HepG2 (cell line): ENCODE data around the gene YTHDF1. TPM values are rescaled to one million over a fixed set of nuclear protein-coding genes. Genes with fewer than 3 reads are reported as not detected.

Experiments
- DRAP1 ChIP-seq: IDR thresholded peaks from 2 replicates; pipeline ENCODE4 v1.6.1; 2016; ENCODE audit warnings: missing genetic modification reagents, missing compliant biosample characterization
- ELF1 ChIP-seq: sonication (generic); formaldehyde crosslinking; IDR thresholded peaks from 2 replicates; pipeline ENCODE4 v1.4.0; 2020; ENCODE audit warnings: missing genetic modification reagents
- GABPA ChIP-seq, 2 experiments: IDR thresholded peaks; 2 replicates each; pipeline ENCODE4 v1.6.1; 2011 to 2016; ENCODE audit warnings: low read depth in 2 of 2, low read length in 1 of 2, missing biosample characterization in 1 of 2, missing genetic modification characterization in 1 of 2
- GATAD1 ChIP-seq: IDR thresholded peaks from 2 replicates; pipeline ENCODE4 v1.6.1; 2016; ENCODE audit warnings: missing genetic modification reagents, missing compliant biosample characterization
- GFI1 ChIP-seq: sonication (generic); formaldehyde crosslinking; IDR thresholded peaks from 2 replicates; pipeline ENCODE4 v1.5.0; 2020; ENCODE audit warnings: missing genetic modification reagents, mild to moderate bottlenecking, borderline replicate concordance
- GMEB2 ChIP-seq: IDR thresholded peaks from 2 replicates; pipeline ENCODE4 v1.6.1; 2016; ENCODE audit warnings: missing biosample characterization, missing genetic modification reagents, low read depth
- IRX3 ChIP-seq: sonication (generic); formaldehyde crosslinking; IDR thresholded peaks from 2 replicates; pipeline ENCODE4 v1.8.1; 2023; ENCODE audit warnings: mild to moderate bottlenecking, low read depth, missing genetic modification reagents, borderline replicate concordance
- JUNB ChIP-seq: sonication (generic); formaldehyde crosslinking; IDR thresholded peaks from 2 replicates; pipeline ENCODE4 v1.8.0; 2022; ENCODE audit warnings: missing genetic modification reagents, mild to moderate bottlenecking, borderline replicate concordance
- PPARG ChIP-seq: conservative IDR thresholded peaks from 2 replicates; pipeline ENCODE4 v1.6.1; 2016; ENCODE audit warnings: missing biosample characterization, missing genetic modification reagents
- SIN3A ChIP-seq: IDR thresholded peaks from 2 replicates; pipeline ENCODE4 v1.6.1; 2011; ENCODE audit warnings: low read depth, mild to moderate bottlenecking, control low read depth, low read length, borderline replicate concordance
- SOX13 ChIP-seq, 3 experiments: fragments of 450-650 bp in 1 of 3; sonication (generic) in 1 of 3; formaldehyde crosslinking in 1 of 3; IDR thresholded peaks in 2 of 3; conservative IDR thresholded peaks in 1 of 3; 2 replicates each; pipeline versions ENCODE4 v1.5.0 to v1.6.1; 2016 to 2020; ENCODE audit warnings: antibody characterized with exemption in 1 of 3, mild to moderate bottlenecking in 1 of 3, missing compliant biosample characterization in 1 of 3, missing genetic modification reagents in 1 of 3, moderate library complexity in 1 of 3
- SP140L ChIP-seq: sonication (generic); formaldehyde crosslinking; IDR thresholded peaks from 2 replicates; pipeline ENCODE4 v1.4.0; 2020; ENCODE audit warnings: missing genetic modification reagents, borderline replicate concordance
- SRSF1 ChIP-seq: fragments of 200-400 bp; formaldehyde crosslinking; optimal IDR thresholded peaks from 2 replicates; pipeline ENCODE3; 2017; ENCODE audit warnings: mild to moderate bottlenecking, low read depth, low read length, moderate library complexity
- TEAD2 ChIP-seq: sonication (generic); formaldehyde crosslinking; IDR thresholded peaks from 2 replicates; pipeline ENCODE4 v1.9.0; 2021; ENCODE audit warnings: missing genetic modification reagents
- ZBTB7A ChIP-seq: sonication (generic); formaldehyde crosslinking; IDR thresholded peaks from 2 replicates; pipeline ENCODE4 v1.8.0; 2022; ENCODE audit warnings: mild to moderate bottlenecking, missing genetic modification reagents
- ZFP62 ChIP-seq: sonication (generic); formaldehyde crosslinking; IDR thresholded peaks from 2 replicates; pipeline ENCODE4 v1.4.0; 2020; ENCODE audit warnings: missing genetic modification reagents
- ZFX ChIP-seq: sonication (generic); formaldehyde crosslinking; IDR thresholded peaks from 2 replicates; pipeline ENCODE4 v1.4.0; 2020; ENCODE audit warnings: mild to moderate bottlenecking, low read depth, missing genetic modification reagents, moderate library complexity
- ZMYM2 ChIP-seq: sonication (generic); formaldehyde crosslinking; IDR thresholded peaks from 2 replicates; pipeline ENCODE4 v1.8.0; 2022; ENCODE audit warnings: mild to moderate bottlenecking, missing genetic modification reagents
- ZNF329 ChIP-seq: sonication (generic); formaldehyde crosslinking; IDR thresholded peaks from 2 replicates; pipeline ENCODE4 v1.9.0; 2021; ENCODE audit warnings: low read depth, mild to moderate bottlenecking, missing genetic modification reagents
- ZNF343 ChIP-seq: sonication (generic); formaldehyde crosslinking; IDR thresholded peaks from 2 replicates; pipeline ENCODE4 v1.4.0; 2020; ENCODE audit warnings: mild to moderate bottlenecking, missing genetic modification reagents
- ZNF556 ChIP-seq: sonication (generic); formaldehyde crosslinking; IDR thresholded peaks from 2 replicates; pipeline ENCODE4 v1.4.0; 2020; ENCODE audit warnings: mild to moderate bottlenecking, missing genetic modification reagents, borderline replicate concordance
- ZNF749 ChIP-seq: sonication (generic); formaldehyde crosslinking; IDR thresholded peaks from 2 replicates; pipeline ENCODE4 v1.8.0; 2022; ENCODE audit warnings: mild to moderate bottlenecking, missing genetic modification reagents, moderate library complexity, borderline replicate concordance
- ZNF788 ChIP-seq: sonication (generic); formaldehyde crosslinking; IDR thresholded peaks from 2 replicates; pipeline ENCODE4 v1.5.0; 2020; ENCODE audit warnings: mild to moderate bottlenecking, missing genetic modification reagents, borderline replicate concordance
- ZNF816 ChIP-seq: sonication (generic); formaldehyde crosslinking; IDR thresholded peaks from 2 replicates; pipeline ENCODE4 v1.8.0; 2022; ENCODE audit warnings: missing genetic modification reagents, mild to moderate bottlenecking, borderline replicate concordance
- ZNF891 ChIP-seq: sonication (generic); formaldehyde crosslinking; IDR thresholded peaks from 2 replicates; pipeline ENCODE4 v1.5.0; 2020; ENCODE audit warnings: mild to moderate bottlenecking, missing genetic modification reagents
- ZZZ3 ChIP-seq: sonication (generic); formaldehyde crosslinking; IDR thresholded peaks from 2 replicates; pipeline ENCODE4 v1.4.0; 2020; ENCODE audit warnings: missing genetic modification reagents, mild to moderate bottlenecking, borderline replicate concordance
- polyA plus RNA-seq, 8 experiments: library from polyadenylated mRNA; depleted of rRNA in 3 of 8; stranded (reverse) in 7 of 8; unstranded in 1 of 8; fragments of >200 nt; fragmentation: Illumina TruSeq in 4 of 8; extraction: Trizol in 4 of 8; gene quantifications; 2 replicates each; pipeline versions ENCODE4 v1.2.1 to v1.2.3, GENCODE V29; 2011 to 2016; ENCODE audit warnings: low read depth in 4 of 8, missing spikeins in 1 of 8, mixed read lengths in 1 of 8; ENCODE audit not compliant: insufficient read depth in 1 of 8
- total RNA-seq, 5 experiments: library from RNA; depleted of rRNA; stranded (reverse); fragments of >200 nt; fragmentation: Illumina TruSeq; extraction: Trizol; gene quantifications; 2 replicates each; pipeline ENCODE4 v1.2.3, GENCODE V29; 2016; ENCODE audit warnings: low read depth in 1 of 5
- TF ChIP-seq, protein P1 (sequence below): sonication (generic); formaldehyde crosslinking; IDR thresholded peaks from 2 replicates; pipeline ENCODE4 v1.8.0; 2022; ENCODE audit warnings: mild to moderate bottlenecking, missing genetic modification reagents

The YTHDF1 gene
- total and polyA plus RNA-seq, 2 of the 13 experiments (the other 11 are each of a cell fraction or from before 2014, with no cell fraction given): 34.5 to 37.7 TPM

- TF ChIP-seq, protein P1, sequence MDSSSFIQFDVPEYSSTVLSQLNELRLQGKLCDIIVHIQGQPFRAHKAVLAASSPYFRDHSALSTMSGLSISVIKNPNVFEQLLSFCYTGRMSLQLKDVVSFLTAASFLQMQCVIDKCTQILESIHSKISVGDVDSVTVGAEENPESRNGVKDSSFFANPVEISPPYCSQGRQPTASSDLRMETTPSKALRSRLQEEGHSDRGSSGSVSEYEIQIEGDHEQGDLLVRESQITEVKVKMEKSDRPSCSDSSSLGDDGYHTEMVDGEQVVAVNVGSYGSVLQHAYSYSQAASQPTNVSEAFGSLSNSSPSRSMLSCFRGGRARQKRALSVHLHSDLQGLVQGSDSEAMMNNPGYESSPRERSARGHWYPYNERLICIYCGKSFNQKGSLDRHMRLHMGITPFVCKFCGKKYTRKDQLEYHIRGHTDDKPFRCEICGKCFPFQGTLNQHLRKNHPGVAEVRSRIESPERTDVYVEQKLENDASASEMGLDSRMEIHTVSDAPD (CRISPR knock-in tag): no peak
- TF ChIP-seq ZMYM2 (no peak), GMEB2 (CRISPR knock-in tag) (no peak), DRAP1 (no peak), GABPA (IDR thresholded peaks at IDR 0.05; ENCODE audit: low read depth, low read length) (no peak), GABPA (CRISPR knock-in tag; IDR thresholded peaks at IDR 0.05; ENCODE audit: low read depth) (no peak), ZFP62 (CRISPR knock-in tag) (no peak), ZNF816 (CRISPR knock-in tag) (no peak), ZNF788 (CRISPR knock-in tag) (no peak), IRX3 (CRISPR knock-in tag) (no peak), ZNF329 (CRISPR knock-in tag) (no peak), SRSF1 (peak; percentile 35), ZZZ3 (CRISPR knock-in tag) (no peak), SIN3A (no peak), PPARG (CRISPR knock-in tag) (peak; percentile 51; the same call in 1 of the 2 replicates), ZNF749 (no peak), GFI1 (CRISPR knock-in tag) (no peak), ELF1 (CRISPR knock-in tag) (no peak), JUNB (no peak), ZNF891 (no peak), ZNF556 (CRISPR knock-in tag) (no peak; the same call in 1 of the 2 replicates), ZBTB7A (CRISPR knock-in tag) (peak; percentile 82; the same call in 1 of the 2 replicates), GATAD1 (CRISPR knock-in tag) (no peak), SP140L (no peak), ZNF343 (CRISPR knock-in tag) (no peak), ZFX (CRISPR knock-in tag) (peak; percentile 59; the same call in 1 of the 2 replicates), TEAD2 (no peak), SOX13 (IDR thresholded peaks at IDR 0.05) (no peak), SOX13 (CRISPR knock-in tag; conservative IDR thresholded peaks at IDR 0.05 in 1 of 2, IDR thresholded peaks at IDR 0.05 in 1 of 2) (no peak)
These were observed 25.3 kb upstream of the YTHDF1 start (continued) for GRCh38 chr20:63241272-63241671.
